ENCODE measurements around the gene DYNLRB1.

DNA sequence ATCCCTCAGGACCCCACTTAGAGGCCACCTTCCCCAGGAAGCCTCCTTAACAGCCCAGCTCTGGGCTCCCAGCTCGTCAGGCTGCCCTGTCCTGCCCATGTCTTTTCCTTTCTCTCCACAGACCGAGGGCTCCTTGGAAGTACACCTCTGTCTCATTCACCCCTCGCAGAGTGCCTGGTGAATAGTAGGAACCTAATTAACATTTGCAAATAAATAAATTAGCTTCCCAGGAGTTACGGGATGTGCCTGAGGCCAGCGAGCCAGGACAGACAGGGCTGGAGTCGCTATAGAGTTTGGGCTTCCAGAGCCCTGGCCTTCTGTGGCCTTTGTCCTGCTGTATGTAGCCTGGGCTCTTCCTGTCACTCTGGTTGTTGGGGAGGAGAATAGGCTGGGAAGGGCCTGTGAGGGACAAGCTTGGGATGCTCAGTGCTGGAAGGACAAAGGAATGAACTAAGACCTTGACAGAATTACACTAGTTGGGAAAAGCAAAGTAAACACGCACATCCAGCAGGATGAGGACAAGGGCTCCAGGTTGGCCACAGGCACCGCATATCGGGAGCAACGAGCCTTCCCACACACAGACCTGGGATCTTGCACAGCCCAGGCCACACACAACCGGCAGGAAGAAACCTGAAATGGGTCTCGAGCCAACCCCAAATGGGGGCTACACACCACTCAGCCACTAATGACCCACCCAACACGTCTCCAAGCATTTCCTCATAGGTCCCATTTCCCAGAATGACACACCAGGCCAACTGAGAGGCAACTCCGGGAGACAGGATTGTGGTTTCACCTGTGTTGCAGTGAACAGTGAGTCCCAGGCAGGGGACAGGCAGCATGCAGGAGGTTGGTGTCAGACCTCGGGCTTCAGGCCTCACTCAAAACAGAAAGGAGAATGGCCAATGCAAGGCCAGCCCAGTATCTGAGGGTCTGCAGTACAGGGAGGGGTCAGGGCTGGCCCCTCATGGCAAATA lies 52.0 kb downstream of the DYNLRB1 start:
- TF ChIP-seq, protein P1, sequence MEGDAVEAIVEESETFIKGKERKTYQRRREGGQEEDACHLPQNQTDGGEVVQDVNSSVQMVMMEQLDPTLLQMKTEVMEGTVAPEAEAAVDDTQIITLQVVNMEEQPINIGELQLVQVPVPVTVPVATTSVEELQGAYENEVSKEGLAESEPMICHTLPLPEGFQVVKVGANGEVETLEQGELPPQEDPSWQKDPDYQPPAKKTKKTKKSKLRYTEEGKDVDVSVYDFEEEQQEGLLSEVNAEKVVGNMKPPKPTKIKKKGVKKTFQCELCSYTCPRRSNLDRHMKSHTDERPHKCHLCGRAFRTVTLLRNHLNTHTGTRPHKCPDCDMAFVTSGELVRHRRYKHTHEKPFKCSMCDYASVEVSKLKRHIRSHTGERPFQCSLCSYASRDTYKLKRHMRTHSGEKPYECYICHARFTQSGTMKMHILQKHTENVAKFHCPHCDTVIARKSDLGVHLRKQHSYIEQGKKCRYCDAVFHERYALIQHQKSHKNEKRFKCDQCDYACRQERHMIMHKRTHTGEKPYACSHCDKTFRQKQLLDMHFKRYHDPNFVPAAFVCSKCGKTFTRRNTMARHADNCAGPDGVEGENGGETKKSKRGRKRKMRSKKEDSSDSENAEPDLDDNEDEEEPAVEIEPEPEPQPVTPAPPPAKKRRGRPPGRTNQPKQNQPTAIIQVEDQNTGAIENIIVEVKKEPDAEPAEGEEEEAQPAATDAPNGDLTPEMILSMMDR (conservative IDR thresholded peaks at IDR 0.05; ENCODE audit: low read depth, low read length), result no peak
- TF ChIP-seq EZH2 (IDR thresholded peaks at IDR 0.05; ENCODE audit: low read length, unreplicated experiment) (no peak), EZH2phosphoT487 (IDR thresholded peaks at IDR 0.05; ENCODE audit: borderline replicate concordance, low read length) (no peak)
